Uterus (tissue), 4 donors: ENCODE data around the gene TOR2A. TPM values are rescaled to one million over a fixed set of nuclear protein-coding genes. Genes with fewer than 3 reads are reported as not detected.

ENCODE experiments used
- DNase-seq, 2 donors: peaks; one replicate each; pipeline ENCODE4 v3.0.0-alpha.2; 2019 to 2020
- H3K27ac ChIP-seq, 2 donors: fragments of 200-600 bp; sonication (generic); 1 replicate in 1 of 2; 2 replicates in 1 of 2; pipeline ENCODE4 v1.5.1; 2016 to 2018
- H3K27me3 ChIP-seq, 2 donors: fragments of 200-600 bp; sonication (generic); one replicate each; pipeline ENCODE4 v1.5.1; 2018 to 2019; ENCODE audit warnings: control low read depth in 1 of 2
- H3K36me3 ChIP-seq, 2 donors: fragments of 200-600 bp; sonication (generic); one replicate each; pipeline ENCODE4 v1.5.1; 2019; ENCODE audit warnings: control low read depth in 1 of 2
- H3K4me1 ChIP-seq, 2 donors: fragments of 200-600 bp; sonication (generic); one replicate each; pipeline ENCODE4 v1.5.1; 2018 to 2019; ENCODE audit warnings: control low read depth in 1 of 2
- H3K4me3 ChIP-seq, 2 donors: fragments of 200-600 bp; sonication (generic); 1 replicate in 1 of 2; 2 replicates in 1 of 2; pipeline ENCODE4 v1.5.1; 2018 to 2019; ENCODE audit warnings: mild to moderate bottlenecking in 1 of 2
- H3K9me3 ChIP-seq, 2 donors: fragments of 200-600 bp; sonication (generic); one replicate each; pipeline ENCODE4 v1.5.1; 2019; ENCODE audit warnings: control low read depth in 1 of 2
- POLR2A ChIP-seq, 2 donors: fragments of 450-650 bp; IDR thresholded peaks; one replicate each; pipeline ENCODE4 v1.6.1; 2016; ENCODE audit warnings: antibody characterized with exemption in 2 of 2, mild to moderate bottlenecking in 1 of 2, moderate library complexity in 1 of 2
- intact Hi-C: fragments of 100-400 bp; cut with DNase I; formaldehyde crosslinking; loops from one replicate; pipeline ENCODE4 v1.15.1; 2023; ENCODE audit warnings: low total_unique reads
- total RNA-seq, 4 donors: library from RNA; depleted of rRNA in 3 of 4; stranded (reverse); fragments of >200 nt in 3 of 4; gene quantifications; one replicate each; pipeline versions ENCODE4 v1.1.0 to v1.2.4, GENCODE V29; 2014 to 2023
- TF ChIP-seq, protein P1 (sequence below), 4 experiments: fragments of 200-600 bp in 2 of 4; fragments of 450-650 bp in 2 of 4; sonication (generic) in 2 of 4; IDR thresholded peaks; one replicate each; pipeline ENCODE4 v1.5.1; 2016 to 2019; ENCODE audit warnings: antibody characterized with exemption in 4 of 4, mild to moderate bottlenecking in 2 of 4, moderate library complexity in 1 of 4
- donor health status: DM: yes; HTN: yes; CAD: no.

TOR2A gene
- total RNA-seq, 4 donors from 2014 or later = 2.0 to 73.8 (median 7.0) TPM

DNA sequence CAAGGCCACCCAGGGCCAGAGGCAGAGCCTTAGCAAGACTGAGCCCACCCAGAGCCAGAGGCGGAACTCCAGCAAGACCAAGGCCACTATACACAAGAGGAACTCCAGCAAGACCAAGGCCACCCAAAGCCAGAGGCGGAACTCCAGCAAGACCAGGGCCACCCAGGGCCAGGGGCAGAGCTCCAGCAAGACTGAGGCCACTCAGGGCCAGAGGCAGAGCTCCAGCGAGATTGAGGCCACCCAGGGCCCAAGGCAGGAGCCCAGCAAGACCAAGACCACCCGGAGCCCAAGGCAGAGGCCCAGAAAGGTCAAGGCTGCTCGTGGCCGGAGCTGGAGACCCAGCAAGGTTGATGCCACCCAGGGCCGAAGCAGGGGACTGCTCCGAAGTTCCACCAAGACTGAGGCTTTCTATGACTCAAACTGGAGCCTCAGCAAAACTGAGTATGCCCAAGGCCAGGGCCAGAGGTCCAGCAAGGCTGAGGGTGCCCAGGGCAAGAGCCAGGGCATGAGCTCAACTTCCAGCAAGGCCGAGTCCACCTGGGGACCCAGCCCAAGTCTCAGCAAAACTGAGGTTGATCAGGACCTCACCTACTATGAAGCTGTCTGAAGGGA is 4.2 kb downstream of the TOR2A start:
- H3K27me3 ChIP-seq = no peaks in the 10 kb centered on the region
- no peaks in the 10 kb centered on the region for H3K36me3 ChIP-seq
- DNase-seq = no peak
- no peaks in the 10 kb centered on the region for H3K4me1 ChIP-seq
- H3K4me3 ChIP-seq = no peak overlapping the region
- no peaks in the 10 kb centered on the region for H3K9me3 ChIP-seq
- TF ChIP-seq, protein P1, sequence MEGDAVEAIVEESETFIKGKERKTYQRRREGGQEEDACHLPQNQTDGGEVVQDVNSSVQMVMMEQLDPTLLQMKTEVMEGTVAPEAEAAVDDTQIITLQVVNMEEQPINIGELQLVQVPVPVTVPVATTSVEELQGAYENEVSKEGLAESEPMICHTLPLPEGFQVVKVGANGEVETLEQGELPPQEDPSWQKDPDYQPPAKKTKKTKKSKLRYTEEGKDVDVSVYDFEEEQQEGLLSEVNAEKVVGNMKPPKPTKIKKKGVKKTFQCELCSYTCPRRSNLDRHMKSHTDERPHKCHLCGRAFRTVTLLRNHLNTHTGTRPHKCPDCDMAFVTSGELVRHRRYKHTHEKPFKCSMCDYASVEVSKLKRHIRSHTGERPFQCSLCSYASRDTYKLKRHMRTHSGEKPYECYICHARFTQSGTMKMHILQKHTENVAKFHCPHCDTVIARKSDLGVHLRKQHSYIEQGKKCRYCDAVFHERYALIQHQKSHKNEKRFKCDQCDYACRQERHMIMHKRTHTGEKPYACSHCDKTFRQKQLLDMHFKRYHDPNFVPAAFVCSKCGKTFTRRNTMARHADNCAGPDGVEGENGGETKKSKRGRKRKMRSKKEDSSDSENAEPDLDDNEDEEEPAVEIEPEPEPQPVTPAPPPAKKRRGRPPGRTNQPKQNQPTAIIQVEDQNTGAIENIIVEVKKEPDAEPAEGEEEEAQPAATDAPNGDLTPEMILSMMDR (IDR thresholded peaks at IDR 0.05) = no peak
- no peak for TF ChIP-seq POLR2A (IDR thresholded peaks at IDR 0.05)
- no peak overlapping the region for H3K27ac ChIP-seq
- intact Hi-C loops = no loop called here

DNA sequence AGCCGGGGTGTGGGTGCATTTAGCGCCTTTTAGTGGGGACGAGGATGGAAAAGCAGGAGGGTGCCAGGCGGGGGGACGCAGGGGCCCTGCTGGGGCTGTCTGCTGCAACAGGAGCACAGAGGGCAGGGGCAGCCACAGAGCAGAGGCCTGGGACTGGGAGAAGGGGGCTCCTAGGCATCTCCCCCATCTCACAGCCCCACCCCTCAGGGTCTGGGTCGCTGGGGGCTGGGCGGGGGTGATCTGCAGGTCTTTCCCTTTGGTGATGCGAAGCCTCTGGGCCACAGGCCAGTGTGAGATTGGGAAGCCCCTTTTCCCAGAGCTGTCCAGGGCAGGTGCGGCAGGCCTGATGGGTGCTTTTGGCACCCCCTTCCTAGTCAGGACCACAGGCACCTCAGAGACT is 4.8 kb downstream of the TOR2A start:
- Histone ChIP-seq H3K36me3 (no peaks in the 10 kb centered on the region), H3K27me3 (no peaks in the 10 kb centered on the region), H3K27ac (no peak overlapping the region), H3K9me3 (no peaks in the 10 kb centered on the region), H3K4me1 (no peaks in the 10 kb centered on the region), H3K4me3 (no peak overlapping the region)
- TF ChIP-seq, protein P1 (IDR thresholded peaks at IDR 0.05) = no peak
- TF ChIP-seq POLR2A (IDR thresholded peaks at IDR 0.05) = no peak
- no peak for DNase-seq
- intact Hi-C loops = no loop called here

GRCh38 chr9:127729522-127730256 is 5.4 kb downstream of the TOR2A start:
- Histone ChIP-seq H3K9me3 (no peaks in the 10 kb centered on the region), H3K27ac (no peak overlapping the region), H3K4me1 (no peaks in the 10 kb centered on the region), H3K4me3 (no peak overlapping the region), H3K36me3 (no peaks in the 10 kb centered on the region), H3K27me3 (no peaks in the 10 kb centered on the region)
- intact Hi-C loops = loop anchor here (10.0 kb wide), 1 partner anchor 135 kb away; no protein-coding TSS in a partner anchor
- TF ChIP-seq, protein P1 (IDR thresholded peaks at IDR 0.05) = no peak
- DNase-seq = no peak

GRCh38 chr9:127728808-127729207 is 6.3 kb downstream of the TOR2A start:
- H3K36me3 ChIP-seq = no peaks in the 10 kb centered on the region
- no peak for DNase-seq
- intact Hi-C loops = loop anchor here (10.0 kb wide), 1 partner anchor 134 kb away; no protein-coding TSS in a partner anchor
- no peak overlapping the region for H3K27ac ChIP-seq
- no peaks in the 10 kb centered on the region for H3K27me3 ChIP-seq
- no peak overlapping the region for H3K4me3 ChIP-seq
- no peaks in the 10 kb centered on the region for H3K9me3 ChIP-seq
- H3K4me1 ChIP-seq = no peaks in the 10 kb centered on the region
- TF ChIP-seq, protein P1 (IDR thresholded peaks at IDR 0.05) = no peak
- no peak for TF ChIP-seq POLR2A (IDR thresholded peaks at IDR 0.05)

GRCh38 chr9:127726871-127727270 is 8.2 kb downstream of the TOR2A start:
- no peaks in the 10 kb centered on the region for H3K4me1 ChIP-seq
- TF ChIP-seq, protein P1 (IDR thresholded peaks at IDR 0.05) = no peak
- TF ChIP-seq POLR2A (IDR thresholded peaks at IDR 0.05) = no peak
- H3K27me3 ChIP-seq = no peaks in the 10 kb centered on the region
- no peak for DNase-seq
- H3K4me3 ChIP-seq = no peak overlapping the region
- no peaks in the 10 kb centered on the region for H3K9me3 ChIP-seq
- no peak overlapping the region for H3K27ac ChIP-seq
- intact Hi-C loops = loop anchor here (10.0 kb wide), 1 partner anchor 132 kb away; no protein-coding TSS in a partner anchor
- H3K36me3 ChIP-seq = no peaks in the 10 kb centered on the region
